Ramos (cell line): ENCODE measurements around the gene AZU1.
"Not testable (repeated sequence)": the region's sequence is repeated elsewhere in the genome, so short reads cannot be mapped to it uniquely, and the experiment has no call there.

ENCODE experiments used
- in situ Hi-C: fragments of 300-500 bp; cut with MboI; formaldehyde crosslinking; loops from one replicate; pipeline ENCODE4 v1.14.3; 2022; ENCODE audit warnings: low sequenced_read_pairs; ENCODE audit not compliant: unreplicated experiment

AZU1 gene

GRCh38 chr19:869245-870177 lies 41.9 kb downstream of the AZU1 start:
- in situ Hi-C loops, result no loop called here

- in situ Hi-C loops, result no loop called here
These were observed 42.7 kb downstream of the AZU1 start for GRCh38 chr19:870314-870713.

GRCh38 chr19:870963-871401 lies 43.3 kb downstream of the AZU1 start:
- in situ Hi-C loops, result no loop called here

GRCh38 chr19:871446-872265 lies 44.0 kb downstream of the AZU1 start:
- in situ Hi-C loops, result no loop called here

- in situ Hi-C loops, result no loop called here
These were observed 44.8 kb downstream of the AZU1 start for GRCh38 chr19:872266-872951.

GRCh38 chr19:873084-873483 lies 45.4 kb downstream of the AZU1 start:
- in situ Hi-C loops, result no loop called here

- in situ Hi-C loops, result no loop called here
These were observed 46.0 kb downstream of the AZU1 start for GRCh38 chr19:873561-874041.

- in situ Hi-C loops, result no loop called here
These were observed 47.7 kb downstream of the AZU1 start for GRCh38 chr19:875265-875879.

- in situ Hi-C loops, result no loop called here
These were observed 48.5 kb downstream of the AZU1 start for GRCh38 chr19:876089-876488.

GRCh38 chr19:876780-877314 lies 49.2 kb downstream of the AZU1 start:
- in situ Hi-C loops, result no loop called here

GRCh38 chr19:877992-878660 lies 50.5 kb downstream of the AZU1 start:
- in situ Hi-C loops, result not testable (repeated sequence)

GRCh38 chr19:878751-879561 lies 51.3 kb downstream of the AZU1 start:
- in situ Hi-C loops, result not testable (repeated sequence)

- in situ Hi-C loops, result no loop called here
These were observed 52.2 kb downstream of the AZU1 start for GRCh38 chr19:879711-880438.
